H4 (cell line): ENCODE measurements around the gene PLAGL1. TPM values are rescaled to one million over a fixed set of nuclear protein-coding genes. Genes with fewer than 3 reads are reported as not detected.

Experiments
- DNase-seq: peaks from one replicate; pipeline ENCODE4 v3.0.0-alpha.2; 2015; ENCODE audit warnings: low spot score
- total RNA-seq: library from RNA; depleted of rRNA; stranded (reverse); fragments of >200 nt; shearing (Covaris generic); gene quantifications from 2 replicates; pipeline ENCODE4 v1.2.3, GENCODE V29; 2014

PLAGL1 gene
- total RNA-seq, 1 experiment from 2014 or later: 18.5 TPM

DNA sequence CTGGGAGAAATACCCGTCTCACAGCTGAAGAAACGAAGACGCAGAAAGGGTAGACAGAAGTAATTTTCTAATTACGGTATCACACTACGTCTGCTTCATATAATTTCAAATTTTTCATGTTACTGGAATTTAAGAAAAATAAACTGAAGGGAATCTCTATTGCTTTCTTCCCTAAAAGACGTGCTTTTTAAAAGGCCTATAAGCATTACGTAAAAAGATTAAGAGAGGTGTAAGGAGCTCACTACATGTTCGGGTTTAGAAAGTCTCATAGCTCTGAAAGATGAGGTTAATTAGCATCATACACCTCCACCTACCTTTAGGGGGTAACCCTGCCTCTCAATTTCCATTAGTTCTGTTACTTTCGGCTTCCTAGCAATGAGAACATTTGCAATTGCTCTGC, 787 bp upstream of the PLAGL1 start:
- DNase-seq: no peak

DNA sequence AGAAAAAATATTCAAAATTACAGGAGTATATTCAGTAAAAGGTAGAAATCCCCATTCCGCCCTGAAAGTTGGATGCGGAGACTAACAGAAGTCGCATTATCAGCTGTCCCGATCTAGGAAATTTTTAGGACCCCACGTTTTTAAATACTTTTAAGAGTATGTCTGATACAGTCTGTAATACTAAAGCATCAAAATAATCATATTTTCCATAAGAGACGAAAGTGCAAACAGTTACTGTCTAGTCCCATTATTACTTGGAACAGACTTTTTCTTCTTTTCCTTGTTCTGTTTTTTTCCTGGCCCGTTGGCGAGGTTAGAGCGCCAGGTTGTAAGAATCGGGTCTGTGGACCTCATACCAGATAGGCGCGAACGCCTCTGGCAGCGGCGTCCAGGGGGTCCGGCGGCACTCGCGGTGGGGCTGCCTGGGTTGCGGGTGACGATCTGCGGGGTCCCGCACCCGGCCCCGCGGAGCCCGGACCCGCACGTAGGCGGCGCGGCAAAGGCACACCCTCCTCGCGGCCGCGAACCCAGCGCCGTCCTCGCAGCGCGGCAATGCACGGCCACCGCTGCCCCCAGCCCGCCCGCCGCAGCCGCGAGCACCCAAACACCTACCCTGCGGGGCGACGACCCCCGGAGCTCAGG, 460 bp downstream of the PLAGL1 start:
- DNase-seq: no peak

DNA sequence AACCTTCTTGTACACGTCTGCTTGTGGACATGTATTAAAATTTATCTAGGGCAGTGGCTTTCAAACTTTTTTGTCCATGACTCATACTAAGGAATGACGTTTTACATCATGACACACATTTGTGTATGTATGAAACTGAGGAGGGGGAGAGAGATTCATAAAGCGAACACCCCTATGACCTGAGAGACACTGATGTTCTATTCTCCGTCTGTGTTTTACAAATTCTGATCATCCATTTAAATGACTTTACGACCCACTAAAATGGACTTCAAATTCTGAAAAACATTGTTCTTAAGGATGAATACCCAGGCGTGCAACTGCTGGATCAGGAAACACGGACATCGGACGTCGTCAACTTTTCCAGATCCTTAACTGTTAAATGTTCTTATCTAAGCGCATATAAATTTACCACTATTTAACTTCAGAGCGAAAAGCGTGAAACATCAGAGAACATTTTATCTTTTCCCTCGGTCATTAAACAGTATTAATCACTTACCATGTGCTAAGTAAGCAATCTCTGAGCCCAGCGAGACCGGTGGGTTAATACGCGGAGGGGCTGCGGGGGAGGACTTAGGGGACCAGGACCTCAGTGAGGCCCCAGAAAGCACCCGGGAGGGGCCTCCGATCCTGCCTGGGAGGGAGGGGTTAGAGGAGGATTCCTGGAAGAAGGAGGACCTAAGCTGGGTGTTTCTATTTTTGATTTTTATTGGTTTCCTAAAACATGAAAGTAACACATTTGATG, 1.2 kb downstream of the PLAGL1 start:
- peak; percentile 46 for DNase-seq

DNA sequence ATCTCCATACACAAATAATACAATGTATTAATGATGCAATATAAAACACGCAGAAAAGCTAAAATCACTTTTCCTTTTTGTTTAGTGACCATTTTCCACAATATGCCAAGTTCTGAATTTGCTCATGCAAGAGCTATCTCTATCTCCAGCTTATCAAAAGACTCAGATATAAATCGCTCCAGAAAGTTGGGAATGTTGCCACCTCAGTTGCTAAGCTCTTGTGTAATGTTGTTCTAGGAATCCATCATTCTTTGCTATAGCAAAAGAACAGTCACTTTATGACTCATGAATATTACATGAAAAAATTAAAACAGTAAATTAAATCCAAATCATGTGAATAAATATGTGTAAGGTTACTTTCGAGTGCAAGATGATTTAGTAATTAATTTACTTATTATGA, 8.7 kb downstream of the PLAGL1 start:
- DNase-seq: no peak

DNA sequence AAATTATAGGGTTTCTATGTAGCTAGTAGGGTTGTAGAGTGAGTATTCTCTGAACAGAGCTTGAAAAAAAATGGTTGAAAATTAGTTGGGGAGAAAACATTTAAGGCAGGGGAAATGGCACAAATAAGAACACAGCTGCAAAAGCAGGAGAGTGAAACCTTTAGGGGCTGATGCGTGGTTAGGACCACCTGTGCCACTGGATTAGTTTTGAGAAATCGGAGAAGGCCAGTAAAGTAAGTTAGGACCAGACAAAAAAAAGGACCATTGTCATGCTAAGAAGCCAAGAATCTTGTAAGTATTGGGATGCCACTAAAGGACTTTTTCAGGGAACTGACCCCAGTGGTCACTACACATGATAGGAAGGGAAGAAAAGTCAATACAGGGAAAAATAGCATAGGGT, 9.4 kb downstream of the PLAGL1 start:
- no peak for DNase-seq

DNA sequence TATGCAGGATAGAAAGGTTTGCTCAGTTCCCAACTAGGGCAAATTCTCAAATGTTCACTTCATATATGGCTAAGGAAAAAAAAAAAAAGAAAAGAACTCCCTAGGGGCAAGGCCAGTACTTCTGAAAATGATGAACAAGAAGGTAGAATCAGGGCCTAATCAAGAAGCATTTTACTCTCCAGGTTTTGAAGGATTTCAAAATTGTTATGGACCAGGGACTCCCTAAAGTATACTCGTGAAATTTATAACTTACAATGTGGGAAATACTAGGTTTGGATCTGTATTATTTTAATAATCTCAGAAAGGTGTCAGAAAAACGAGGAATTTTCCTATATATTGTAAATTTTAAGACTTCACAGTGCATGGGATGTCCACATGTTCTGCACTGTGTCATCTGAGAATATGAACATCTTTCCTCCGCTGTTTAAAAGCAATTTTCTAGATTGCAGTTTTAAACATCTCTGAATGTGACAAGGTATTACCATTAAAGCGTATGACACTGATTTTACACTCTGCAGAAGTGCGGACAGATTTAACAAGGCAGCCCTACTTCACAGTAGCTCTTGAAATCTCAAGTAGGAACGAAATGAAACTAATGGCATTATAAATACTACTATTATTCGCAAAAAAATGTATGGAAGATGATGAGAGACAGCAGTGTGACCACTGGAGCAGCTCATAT, 14.0 kb downstream of the PLAGL1 start:
- no peak for DNase-seq

DNA sequence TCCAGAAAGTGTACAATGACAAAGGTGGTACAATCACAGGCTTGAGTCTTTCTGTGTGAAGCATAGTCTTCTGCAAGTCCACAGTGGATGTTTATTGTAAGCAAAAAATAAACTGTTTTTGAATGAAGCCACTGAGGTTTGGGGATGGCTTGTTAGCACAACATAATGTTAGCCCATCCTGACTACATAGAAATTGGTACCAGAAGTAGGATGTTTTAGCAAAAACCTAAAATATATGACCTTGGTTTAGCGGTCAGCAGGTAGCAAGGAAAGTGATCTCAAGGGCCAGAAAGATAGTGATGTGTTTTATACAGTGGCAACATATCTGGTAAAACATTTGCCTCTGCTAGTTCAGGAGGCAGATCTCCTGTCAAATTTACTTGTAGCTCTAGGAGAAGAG, 15.8 kb downstream of the PLAGL1 start:
- DNase-seq: no peak

DNA sequence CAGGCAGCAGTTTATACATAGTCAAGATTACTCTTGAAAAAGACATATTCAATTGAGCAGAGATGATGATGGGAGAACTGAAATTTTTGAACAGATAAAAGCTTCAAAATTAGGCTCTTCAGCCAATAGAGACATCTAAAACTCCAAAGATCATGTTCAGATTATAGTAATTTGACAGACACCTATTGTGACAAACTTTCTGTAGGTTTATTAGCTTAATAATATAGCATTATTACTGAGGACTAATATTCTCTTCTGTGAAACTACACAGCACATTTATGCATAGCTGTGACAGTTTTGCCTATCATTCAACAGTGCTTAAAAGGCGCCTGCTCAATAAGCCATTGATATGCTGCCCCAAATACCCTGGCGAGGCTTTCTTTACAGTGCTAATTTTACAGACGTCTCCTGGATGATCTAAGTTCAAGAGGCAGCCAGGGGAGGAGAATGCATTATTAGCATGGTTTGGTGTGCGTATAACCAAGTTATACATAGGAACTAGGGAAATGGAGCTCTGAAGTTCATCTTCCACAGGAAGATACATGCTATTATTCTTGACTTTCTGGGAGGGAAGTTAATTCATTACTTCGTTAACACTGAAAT, 21.5 kb downstream of the PLAGL1 start:
- DNase-seq: no peak

DNA sequence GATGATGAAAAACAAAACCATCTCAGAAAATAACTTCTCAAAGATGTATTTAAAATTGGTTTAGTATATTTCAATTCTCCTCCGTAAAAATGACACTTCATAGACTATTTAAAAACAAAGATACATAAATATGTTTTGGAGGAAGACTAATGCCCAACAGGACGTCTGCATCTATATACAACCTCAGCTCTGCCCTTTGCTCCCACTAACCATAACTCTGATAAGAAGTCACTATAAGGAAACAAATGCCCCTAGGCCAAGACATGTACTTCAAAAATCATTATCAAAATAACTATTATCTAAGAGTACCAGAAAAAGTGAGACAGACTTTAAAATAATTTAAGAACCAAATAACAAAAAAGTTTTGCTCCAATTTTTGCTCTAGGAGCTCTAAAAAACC, 23.4 kb downstream of the PLAGL1 start:
- DNase-seq: no peak

DNA sequence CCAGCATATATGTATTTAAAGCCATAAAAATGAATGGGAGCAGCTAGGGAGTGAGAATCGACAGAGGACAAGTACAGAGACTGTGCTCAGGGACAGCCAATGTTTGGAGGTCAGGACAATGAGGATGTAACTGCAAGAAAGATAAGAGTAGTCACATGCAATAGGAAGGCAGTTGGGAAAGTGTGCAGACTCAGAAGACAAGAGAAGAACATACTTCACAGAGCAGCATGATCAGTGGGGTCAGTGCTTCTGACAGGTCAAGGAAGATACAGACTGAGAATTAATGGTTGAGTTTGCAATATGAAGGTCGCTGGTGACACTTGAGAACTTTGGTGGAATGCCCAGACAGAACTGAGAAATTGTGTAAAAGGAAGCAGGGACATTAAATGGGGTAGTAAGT, 25.1 kb downstream of the PLAGL1 start:
- DNase-seq: no peak

DNA sequence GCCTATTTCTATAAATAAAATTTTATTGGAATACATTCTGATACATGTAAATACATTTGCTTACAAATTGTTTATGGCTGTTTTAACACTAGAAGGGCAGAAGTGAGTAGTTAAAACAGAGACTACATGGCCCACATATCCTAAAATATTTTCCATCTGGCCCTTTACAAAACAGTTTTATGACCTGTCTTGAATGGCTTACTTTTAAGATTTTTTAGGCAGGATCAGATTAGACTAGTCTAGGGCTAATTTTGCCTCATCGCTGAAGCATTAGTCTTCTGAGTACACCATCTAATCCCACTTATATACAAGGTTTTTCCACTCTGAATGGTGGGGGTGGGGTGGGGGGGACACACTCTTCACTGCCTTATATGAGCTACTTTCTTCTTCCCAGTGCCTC, 27.1 kb downstream of the PLAGL1 start:
- no peak for DNase-seq

DNA sequence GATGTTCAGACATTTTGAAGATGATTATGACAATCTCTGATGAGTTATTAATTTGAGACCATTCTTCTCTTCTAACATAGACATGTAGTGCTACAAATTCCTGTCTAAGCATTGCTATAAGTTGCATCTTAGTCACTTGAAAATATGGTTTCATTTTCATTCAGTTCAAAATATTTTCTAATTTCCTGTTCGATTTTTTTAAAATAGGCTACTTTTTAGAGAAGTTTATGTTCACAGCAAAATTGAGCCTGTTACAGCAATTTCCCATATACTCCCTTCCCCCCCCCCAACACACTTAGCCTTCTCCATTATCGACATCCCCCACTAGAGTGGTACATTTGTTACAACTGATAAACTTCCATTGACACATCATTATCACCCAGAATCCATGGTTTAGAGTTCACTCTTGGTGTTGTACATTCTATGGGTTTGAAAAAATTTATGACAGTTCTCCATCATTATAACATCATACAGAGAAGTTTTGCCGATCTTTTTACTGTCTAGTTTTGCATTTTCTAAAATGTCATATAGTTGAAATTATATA, 31.2 kb downstream of the PLAGL1 start:
- DNase-seq: no peak

DNA sequence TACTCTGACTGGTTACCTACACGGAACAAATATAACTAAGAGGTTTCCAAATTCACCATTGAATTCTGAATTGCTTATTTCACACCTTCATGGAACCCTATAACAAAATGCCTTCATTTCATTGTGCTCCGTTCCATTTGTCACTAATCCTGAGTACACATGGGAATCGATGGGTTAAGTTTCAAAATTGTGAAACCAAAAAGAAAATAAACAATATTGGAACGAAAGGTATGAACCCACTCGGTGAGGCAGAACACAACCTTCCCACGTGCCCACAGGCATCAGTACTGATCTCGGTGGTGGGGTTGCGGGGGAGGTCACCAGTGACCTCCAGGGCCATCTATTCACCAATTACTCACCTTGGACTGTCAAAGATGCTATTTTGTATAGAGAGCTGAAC, 34.0 kb downstream of the PLAGL1 start:
- DNase-seq: no peak

DNA sequence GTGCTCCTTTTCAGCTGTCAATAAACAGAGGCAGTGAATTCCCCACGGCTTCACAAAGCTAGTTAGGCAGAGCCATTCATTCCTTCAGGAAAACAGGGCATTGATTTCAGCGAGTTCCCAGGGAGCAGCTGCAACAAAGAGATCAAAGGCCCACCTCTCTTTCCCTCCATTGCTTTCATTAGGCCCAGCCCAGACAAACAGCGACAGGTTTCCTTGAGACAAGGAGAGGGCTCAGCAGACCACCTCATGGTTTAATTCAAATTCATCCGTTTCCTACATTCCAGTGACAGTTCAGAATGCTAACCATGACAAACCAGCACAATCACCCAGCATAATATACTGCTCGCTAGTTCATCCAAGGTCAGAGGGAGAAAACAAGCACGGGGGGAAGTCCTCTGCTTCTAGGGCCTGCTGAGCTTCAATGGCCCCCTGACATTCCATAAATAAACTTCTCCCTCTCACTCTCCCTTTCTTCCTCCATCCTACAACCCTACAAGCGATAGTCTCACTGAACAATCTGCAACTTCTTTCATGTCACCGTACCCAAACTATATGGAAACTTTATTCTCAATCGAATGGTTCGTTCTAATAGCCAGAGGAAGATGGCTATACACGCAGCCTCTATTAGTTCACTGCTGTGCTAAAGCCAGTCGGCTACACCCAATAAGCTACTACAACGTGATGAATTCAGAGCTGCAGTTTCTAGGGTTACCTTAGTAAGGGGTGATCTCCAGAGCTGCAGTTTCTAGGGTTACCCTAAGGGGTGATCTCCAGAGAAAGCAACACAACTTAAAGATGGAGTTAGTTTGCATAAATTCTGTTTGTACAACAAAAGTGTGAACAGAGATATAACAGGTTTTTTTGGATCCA, 34.7 kb downstream of the PLAGL1 start:
- no peak for DNase-seq

DNA sequence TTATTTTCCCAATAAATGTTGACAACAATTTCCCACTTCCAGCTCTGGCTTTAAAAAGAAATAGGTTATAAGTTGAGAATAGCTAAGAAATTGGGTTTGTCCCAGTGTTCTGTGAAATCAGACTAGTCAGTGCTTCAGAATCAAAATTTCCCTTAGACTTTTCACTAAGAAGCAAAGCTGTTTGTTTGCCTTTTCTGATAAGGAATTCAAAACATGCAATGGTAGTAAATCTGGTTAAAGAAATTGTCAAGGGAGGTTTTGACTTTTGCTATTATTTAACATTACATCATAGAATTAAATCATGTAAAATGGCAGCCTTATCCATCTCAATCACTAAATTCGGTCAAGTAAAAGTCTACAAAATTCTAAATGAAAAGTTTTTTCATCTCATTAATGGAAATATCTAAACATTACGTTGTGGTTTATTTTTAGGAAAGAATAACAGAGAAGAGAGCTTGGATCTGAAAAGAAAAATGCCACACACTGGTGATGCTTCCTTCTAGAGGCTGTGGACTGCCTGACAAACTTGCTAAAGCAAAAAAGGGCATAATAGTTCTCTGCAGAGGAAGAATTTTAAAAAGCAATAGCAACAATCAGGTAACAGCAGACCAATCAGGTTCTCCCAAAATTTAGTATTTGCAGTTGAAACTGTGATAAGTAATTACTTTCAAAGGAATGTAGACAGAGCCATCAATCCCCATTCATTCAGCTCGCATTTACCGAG, 36.4 kb downstream of the PLAGL1 start:
- no peak for DNase-seq

DNA sequence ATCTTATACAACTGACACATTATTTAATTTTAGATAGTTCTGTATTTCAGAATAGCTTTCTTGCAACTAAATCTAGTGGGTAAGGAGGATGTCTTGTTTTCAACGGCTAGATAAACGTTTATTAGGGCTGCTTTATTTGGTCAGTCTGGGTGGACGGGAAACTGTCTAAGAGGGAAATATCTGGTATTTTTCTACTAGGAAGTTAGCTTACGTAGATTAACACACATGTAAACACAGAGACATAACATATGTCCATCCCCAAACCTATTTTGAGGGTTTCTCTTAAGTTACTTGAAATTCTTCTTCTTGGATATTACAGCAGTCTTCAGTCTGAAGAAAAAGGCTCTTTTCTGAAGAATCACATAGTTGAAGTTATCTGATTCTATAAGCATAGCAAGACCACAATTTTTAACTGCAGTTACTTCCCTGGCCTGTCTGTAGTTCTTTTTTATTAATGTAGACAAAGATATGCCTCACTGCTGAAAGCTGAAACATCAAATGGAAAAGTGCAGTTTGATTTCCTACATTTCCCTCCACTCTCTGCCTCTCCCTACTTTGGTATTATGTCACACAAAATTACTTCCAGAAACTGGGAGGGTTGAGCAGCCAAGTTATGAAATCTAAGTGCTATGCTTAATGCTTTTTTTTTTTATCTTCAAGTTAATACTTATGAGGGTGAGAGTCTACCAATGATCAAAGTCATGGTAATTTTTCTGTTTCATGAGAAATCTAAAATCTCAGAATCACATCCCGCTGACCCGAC, 37.4 kb downstream of the PLAGL1 start:
- no peak for DNase-seq

DNA sequence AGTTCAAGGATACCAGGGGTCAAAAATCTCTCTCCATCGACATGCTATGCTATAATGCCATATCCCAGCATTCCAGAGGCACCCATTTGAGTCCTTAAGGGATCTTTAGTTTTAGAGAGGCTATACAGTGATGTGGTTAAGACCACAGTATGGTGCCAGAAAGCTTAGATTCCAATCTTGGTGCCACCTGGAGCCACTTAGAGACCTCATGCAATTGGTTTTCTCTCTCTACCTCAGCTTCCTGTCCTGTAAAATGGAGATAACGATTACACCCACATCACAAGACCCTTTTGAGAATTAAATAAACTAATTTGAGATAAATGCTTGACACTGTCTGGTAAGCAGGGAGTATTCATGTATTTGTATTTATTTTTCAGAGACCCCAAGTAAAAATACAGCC, 39.0 kb downstream of the PLAGL1 start:
- peak; percentile 20 for DNase-seq

DNA sequence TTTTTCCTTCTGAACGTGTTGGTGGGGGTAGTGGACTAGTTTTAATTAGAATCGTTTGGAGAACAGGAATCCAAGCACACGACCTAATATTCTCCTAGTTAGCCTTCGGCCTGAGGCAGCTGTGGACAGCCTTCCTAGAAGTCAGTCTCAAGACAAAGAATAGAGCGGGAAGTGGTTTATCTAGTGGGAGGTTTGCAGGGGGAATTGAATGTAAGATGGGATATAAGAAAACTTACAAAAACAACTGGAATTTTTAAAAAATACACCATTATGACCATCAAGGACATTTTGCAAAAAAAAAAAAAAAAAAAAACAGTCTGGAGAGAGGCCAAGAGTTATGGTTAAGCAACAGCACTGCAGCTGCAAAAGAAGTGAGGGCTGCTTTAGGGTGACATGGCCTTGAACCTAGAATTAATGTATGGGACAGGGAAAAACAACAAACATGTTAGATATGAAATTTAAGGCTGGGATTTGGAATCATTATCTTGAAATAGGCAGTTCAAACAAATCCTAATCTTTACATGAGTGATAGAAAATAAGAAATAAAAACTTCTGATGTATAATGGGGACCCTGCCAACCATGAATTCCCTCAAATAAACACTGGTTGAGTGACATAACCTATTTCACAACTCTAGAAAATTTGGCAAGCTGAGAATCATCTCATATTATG, 40.2 kb downstream of the PLAGL1 start:
- DNase-seq: no peak

DNA sequence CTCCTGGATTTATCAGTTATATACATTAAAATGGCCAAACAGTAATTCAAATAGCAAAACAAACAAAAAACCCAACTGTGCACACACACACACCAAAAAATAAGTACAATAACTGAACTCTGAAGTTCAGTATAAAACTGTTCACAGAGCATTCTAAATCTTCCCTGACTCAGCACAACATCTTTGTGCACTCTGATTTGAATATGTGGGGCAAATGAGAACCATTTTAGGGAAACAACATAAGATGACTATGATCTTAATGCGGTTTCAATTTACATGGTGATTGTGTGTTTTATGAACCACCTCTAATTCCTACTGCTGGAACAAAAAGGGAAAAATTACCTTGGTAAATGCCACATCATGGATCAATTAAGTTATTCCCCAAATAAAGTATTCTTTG, 41.7 kb downstream of the PLAGL1 start:
- DNase-seq: no peak
